ENCODE data around the gene MLKL.

MLKL gene

DNA sequence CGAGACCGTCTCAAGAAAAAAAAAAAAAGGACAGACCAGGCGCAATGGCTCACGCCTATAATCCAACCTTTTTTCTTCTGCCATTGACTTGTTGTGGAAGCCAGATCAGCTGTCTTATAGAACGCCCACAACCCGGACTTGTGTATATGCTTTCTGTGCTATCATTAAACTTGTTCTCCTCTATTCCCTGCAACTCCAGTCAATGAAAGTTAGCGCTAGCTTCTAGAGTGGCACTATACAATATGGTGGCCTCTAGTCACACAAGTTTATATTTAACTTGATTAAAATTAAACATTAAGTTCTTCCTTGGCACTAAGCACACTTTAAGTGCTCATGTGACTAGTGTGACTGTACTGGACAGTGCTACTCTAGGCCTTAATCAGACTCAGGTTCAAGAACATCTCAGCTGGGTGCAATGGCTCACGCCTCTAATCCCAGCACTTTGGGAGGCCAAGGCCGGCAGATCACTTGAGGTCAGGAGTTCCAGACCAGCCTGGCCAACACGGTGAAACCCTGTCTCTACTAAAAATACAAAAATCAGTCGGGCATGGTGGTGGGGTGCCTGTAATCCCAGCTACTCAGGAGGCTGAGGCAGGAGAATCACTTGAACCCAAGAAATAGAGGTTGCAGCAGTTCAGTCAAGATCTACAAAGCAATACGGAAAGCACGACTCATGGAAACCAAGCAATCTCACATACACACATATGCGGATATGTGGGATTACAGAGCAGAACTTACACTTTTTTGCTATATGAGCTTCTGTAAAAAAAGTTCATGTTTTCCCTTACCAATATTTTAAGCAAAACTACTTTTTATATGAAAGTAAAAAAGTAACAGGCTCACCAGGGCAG lies 74.9 kb downstream of the MLKL start:
- no peak for TF ChIP-seq CTCF (IDR thresholded peaks at IDR 0.05)
- H3K9me3 ChIP-seq: no peaks in the 10 kb centered on the region
- DNase-seq: peak in 1 of 2 donors; percentile 6
- intact Hi-C loops (cut with DNase I; ENCODE audit: low total_unique reads): loop anchor here (10.0 kb wide), 1 partner anchor 141 kb away; no protein-coding TSS in a partner anchor
- H3K4me1 ChIP-seq: no peaks in the 10 kb centered on the region
- H3K36me3 ChIP-seq: peaks cover 47 to 100% (median 77%) of the 10 kb centered on the region in 3 donors
- H3K27ac ChIP-seq: no peak overlapping the region
- no peaks in the 10 kb centered on the region for H3K27me3 ChIP-seq
- no peak overlapping the region for H3K4me3 ChIP-seq

GRCh38 chr16:74623839-74624235 lies 76.8 kb downstream of the MLKL start:
- no peak for TF ChIP-seq CTCF (IDR thresholded peaks at IDR 0.05)
- no peaks in the 10 kb centered on the region for H3K4me1 ChIP-seq
- DNase-seq: peak in 1 of 2 donors; percentile 17
- H3K36me3 ChIP-seq: peaks cover 29 to 88% (median 62%) of the 10 kb centered on the region in 3 donors
- H3K9me3 ChIP-seq: no peaks in the 10 kb centered on the region
- no peak overlapping the region for H3K4me3 ChIP-seq
- no peaks in the 10 kb centered on the region for H3K27me3 ChIP-seq
- intact Hi-C loops (cut with DNase I; ENCODE audit: low total_unique reads): loop anchor here (10.0 kb wide), 1 partner anchor 139 kb away; no protein-coding TSS in a partner anchor
- no peak overlapping the region for H3K27ac ChIP-seq

GRCh38 chr16:74623214-74623838 lies 77.3 kb downstream of the MLKL start:
- Histone ChIP-seq H3K9me3 (no peaks in the 10 kb centered on the region), H3K27me3 (no peaks in the 10 kb centered on the region), H3K27ac (no peak overlapping the region), H3K36me3 (peaks cover 26 to 84% (median 59%) of the 10 kb centered on the region in 3 donors), H3K4me1 (no peaks in the 10 kb centered on the region), H3K4me3 (no peak overlapping the region)
- intact Hi-C loops (cut with DNase I; ENCODE audit: low total_unique reads): loop anchor here (10.0 kb wide), 1 partner anchor 139 kb away; no protein-coding TSS in a partner anchor
- peak in 1 of 2 donors; percentile 3 for DNase-seq
- TF ChIP-seq CTCF (IDR thresholded peaks at IDR 0.05): peak; percentile 56 to 58

DNA sequence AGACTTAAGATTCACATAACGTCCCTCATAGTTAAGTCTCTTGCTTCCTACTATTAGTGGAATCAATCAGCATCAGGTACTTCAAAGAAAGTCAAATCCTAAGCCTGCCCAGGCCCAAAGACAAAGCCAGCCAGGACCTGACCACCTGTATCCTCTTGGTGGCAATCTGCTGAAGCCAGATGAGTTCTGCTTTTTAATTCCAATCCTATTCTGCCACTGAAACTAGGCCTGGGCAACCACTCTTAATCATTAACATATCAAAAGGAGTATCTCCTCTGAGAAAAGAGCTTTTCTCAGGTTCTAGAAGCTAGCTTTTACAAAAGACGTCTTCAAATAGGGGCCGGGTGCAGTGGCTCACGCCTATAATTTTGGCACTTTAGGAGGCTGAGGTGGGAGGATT lies 78.7 kb downstream of the MLKL start:
- no peaks in the 10 kb centered on the region for H3K4me1 ChIP-seq
- intact Hi-C loops (cut with DNase I; ENCODE audit: low total_unique reads): loop anchor here (10.0 kb wide), 1 partner anchor 137 kb away; no protein-coding TSS in a partner anchor
- no peak for TF ChIP-seq CTCF (IDR thresholded peaks at IDR 0.05)
- DNase-seq: peak in 1 of 2 donors; percentile 20
- no peaks in the 10 kb centered on the region for H3K27me3 ChIP-seq
- no peak overlapping the region for H3K4me3 ChIP-seq
- no peak overlapping the region for H3K27ac ChIP-seq
- peaks cover 18 to 75% (median 46%) of the 10 kb centered on the region in 3 donors for H3K36me3 ChIP-seq
- H3K9me3 ChIP-seq: no peaks in the 10 kb centered on the region
